Right cardiac atrium (tissue), 5 donors: ENCODE results near the gene OPTC. TPM values are rescaled to one million over a fixed set of nuclear protein-coding genes. Genes with fewer than 3 reads are reported as not detected.

Experiments used
- ATAC-seq, 2 donors: fragments of 200-7000 bp; cut with Tn5 transposase; one replicate each; pipeline versions ENCODE4 v1.8.0 to v1.9.1; 2020; ENCODE audit warnings: moderate library complexity in 2 of 2, mild to moderate bottlenecking in 1 of 2
- DNase-seq, 3 donors: peaks; one replicate each; pipeline ENCODE4 v3.0.0-alpha.2; 2020
- H3K27ac ChIP-seq: one replicate; pipeline ENCODE4 v1.5.1; 2013; ENCODE audit warnings: mild to moderate bottlenecking, low read length, control low read depth, moderate library complexity
- H3K27me3 ChIP-seq: one replicate; pipeline ENCODE4 v1.6.1; 2013; ENCODE audit not compliant: control insufficient read depth, insufficient read depth
- H3K4me1 ChIP-seq: one replicate; pipeline ENCODE4 v1.6.1; 2013; ENCODE audit warnings: low read length; ENCODE audit not compliant: control insufficient read depth, insufficient read depth
- H3K4me3 ChIP-seq: one replicate; pipeline ENCODE4 v1.5.1; 2013; ENCODE audit warnings: low read length, control low read depth
- H3K9me3 ChIP-seq: one replicate; pipeline ENCODE4 v1.6.1; 2013; ENCODE audit warnings: low read length; ENCODE audit not compliant: control insufficient read depth
- WGBS: extraction: QIAGEN DNeasy Blood & Tissue Kit; methylation state at CpG from one replicate; pipeline ENCODE4 v1.1.7; 2013; 5-methylcytosine and 5-hydroxymethylcytosine counted together
- intact Hi-C, 4 donors: fragments of 100-400 bp; cut with DNase I; formaldehyde crosslinking; loops; one replicate each; pipeline versions ENCODE4 v1.11.0 to v1.14.0; 2022 to 2023
- polyA plus RNA-seq: library from polyadenylated mRNA; stranded (reverse); fragments of 200-250 nt; gene quantifications from one replicate; pipeline ENCODE4 v1.2.3, GENCODE V29; 2013
- total RNA-seq, 4 donors: library from RNA; stranded (reverse); fragmentation: NEBNext Ultra II Directional; extraction: Animal tissue kit (Norgen Biotek cat#: 25700); gene quantifications; one replicate each; pipeline ENCODE4 v1.2.1, GENCODE V29; 2021
- donor health status: healthy with polysubstance abuse.
- donor health status: DM: no; HTN: yes; CAD: no.
- donor health status: DM: no; HTN: no; CAD: no.
- donor health status: DM: no; HTN: yes; CAD: no; lungs with severe emphysema.
- donor health status: DM: yes; HTN: yes; CAD: no.

The OPTC gene
- total and polyA plus RNA-seq, 5 donors, result not detected

GRCh38 chr1:203548892-203549291 is 54.9 kb downstream of the OPTC start:
- Histone ChIP-seq H3K27me3 (no peaks in the 10 kb centered on the region), H3K4me3 (no peak overlapping the region), H3K9me3 (no peaks in the 10 kb centered on the region), H3K4me1 (no peaks in the 10 kb centered on the region), H3K27ac (no peak overlapping the region)
- WGBS, result 71% methylated on average over 2 of the region's 2 CpGs
- no peak for ATAC-seq
- intact Hi-C loops, result no loop called here
- DNase-seq, result no peak

GRCh38 chr1:203549309-203549708 is 55.4 kb downstream of the OPTC start:
- H3K27ac ChIP-seq, result no peak overlapping the region
- WGBS, result 100% methylated on average over 2 of the region's 2 CpGs
- intact Hi-C loops, result no loop called here
- no peak for DNase-seq
- no peaks in the 10 kb centered on the region for H3K27me3 ChIP-seq
- no peak overlapping the region for H3K4me3 ChIP-seq
- no peak for ATAC-seq
- H3K4me1 ChIP-seq, result peaks cover 2% of the 10 kb centered on the region
- H3K9me3 ChIP-seq, result no peaks in the 10 kb centered on the region

GRCh38 chr1:203550846-203551245 is 56.9 kb downstream of the OPTC start:
- H3K4me3 ChIP-seq, result no peak overlapping the region
- no peak for DNase-seq
- intact Hi-C loops, result no loop called here
- no peaks in the 10 kb centered on the region for H3K9me3 ChIP-seq
- peaks cover 3% of the 10 kb centered on the region for H3K4me1 ChIP-seq
- no peak for ATAC-seq
- H3K27me3 ChIP-seq, result no peaks in the 10 kb centered on the region
- no peak overlapping the region for H3K27ac ChIP-seq
- WGBS, result 90% methylated on average over 1 of the region's 1 CpG

GRCh38 chr1:203551550-203551949 is 57.6 kb downstream of the OPTC start:
- DNase-seq, result no peak
- intact Hi-C loops, result no loop called here
- Histone ChIP-seq H3K27me3 (no peaks in the 10 kb centered on the region), H3K27ac (no peak overlapping the region), H3K4me3 (no peak overlapping the region), H3K9me3 (no peaks in the 10 kb centered on the region), H3K4me1 (peaks cover 5% of the 10 kb centered on the region)
- 88% methylated on average over 5 of the region's 5 CpGs for WGBS
- ATAC-seq, result no peak

- ATAC-seq (no peak), DNase-seq (no peak)
- H3K27me3 ChIP-seq, result no peaks in the 10 kb centered on the region
- no peak overlapping the region for H3K4me3 ChIP-seq
- peaks cover 12% of the 10 kb centered on the region for H3K4me1 ChIP-seq
- no peak overlapping the region for H3K27ac ChIP-seq
- intact Hi-C loops, result no loop called here
- WGBS, result 89% methylated on average over 4 of the region's 4 CpGs
- no peaks in the 10 kb centered on the region for H3K9me3 ChIP-seq
These were observed 59.5 kb downstream of the OPTC start for GRCh38 chr1:203553496-203553895.

GRCh38 chr1:203554071-203554470 is 60.1 kb downstream of the OPTC start:
- 77% methylated on average over 3 of the region's 3 CpGs for WGBS
- no peak overlapping the region for H3K4me3 ChIP-seq
- H3K9me3 ChIP-seq, result no peaks in the 10 kb centered on the region
- peaks cover 16% of the 10 kb centered on the region for H3K4me1 ChIP-seq
- DNase-seq (no peak), ATAC-seq (no peak)
- H3K27me3 ChIP-seq, result no peaks in the 10 kb centered on the region
- no peak overlapping the region for H3K27ac ChIP-seq
- intact Hi-C loops, result no loop called here

GRCh38 chr1:203555076-203555475 is 61.1 kb downstream of the OPTC start:
- DNase-seq, result no peak
- 69% methylated on average over 8 of the region's 8 CpGs for WGBS
- H3K9me3 ChIP-seq, result no peaks in the 10 kb centered on the region
- H3K27ac ChIP-seq, result peak overlapping the region; percentile 95
- no peak overlapping the region for H3K4me3 ChIP-seq
- no peak for ATAC-seq
- H3K27me3 ChIP-seq, result no peaks in the 10 kb centered on the region
- intact Hi-C loops, result no loop called here
- peaks cover 17% of the 10 kb centered on the region for H3K4me1 ChIP-seq

GRCh38 chr1:203555511-203556046 is 61.6 kb downstream of the OPTC start:
- DNase-seq, result peak in 1 of 3 donors; percentile 52
- H3K4me1 ChIP-seq, result peaks cover 17% of the 10 kb centered on the region
- WGBS, result 69% methylated on average over 7 of the region's 7 CpGs
- peak overlapping the region; percentile 95 for H3K27ac ChIP-seq
- H3K27me3 ChIP-seq, result no peaks in the 10 kb centered on the region
- H3K9me3 ChIP-seq, result no peaks in the 10 kb centered on the region
- no peak for ATAC-seq
- intact Hi-C loops, result no loop called here
- H3K4me3 ChIP-seq, result no peak overlapping the region

- Histone ChIP-seq H3K9me3 (no peaks in the 10 kb centered on the region), H3K27ac (peak overlapping the region; percentile 95), H3K27me3 (no peaks in the 10 kb centered on the region), H3K4me3 (no peak overlapping the region), H3K4me1 (peaks cover 17% of the 10 kb centered on the region)
- intact Hi-C loops, result no loop called here
- DNase-seq (peak; percentile 55 to 84 (median 75)), ATAC-seq (peak; percentile 60 to 68)
- 36% methylated on average over 16 of the region's 16 CpGs for WGBS
These were observed 62.3 kb downstream of the OPTC start for GRCh38 chr1:203556047-203556851.

GRCh38 chr1:203557390-203557789 is 63.4 kb downstream of the OPTC start:
- intact Hi-C loops, result no loop called here
- Histone ChIP-seq H3K27me3 (no peaks in the 10 kb centered on the region), H3K27ac (peak overlapping the region; percentile 98), H3K4me3 (no peak overlapping the region), H3K9me3 (no peaks in the 10 kb centered on the region), H3K4me1 (peaks cover 17% of the 10 kb centered on the region)
- DNase-seq (peak; percentile 65 to 81 (median 80)), ATAC-seq (peak; percentile 45 to 58)
- 48% methylated on average over 7 of the region's 7 CpGs for WGBS

GRCh38 chr1:203558064-203558760 is 64.3 kb downstream of the OPTC start:
- DNase-seq, result peak; percentile 69 to 74 (median 73)
- H3K4me3 ChIP-seq, result no peak overlapping the region
- peak; percentile 82 to 83 for ATAC-seq
- intact Hi-C loops, result no loop called here
- peak overlapping the region; percentile 98 for H3K27ac ChIP-seq
- 36% methylated on average over 5 of the region's 5 CpGs for WGBS
- H3K27me3 ChIP-seq, result no peaks in the 10 kb centered on the region
- peaks cover 17% of the 10 kb centered on the region for H3K4me1 ChIP-seq
- H3K9me3 ChIP-seq, result no peaks in the 10 kb centered on the region
